Endometrial microvascular endothelial cells (primary cell): Measurements from ENCODE around the gene DPYD. TPM values are rescaled to one million over a fixed set of nuclear protein-coding genes. Genes with fewer than 3 reads are reported as not detected.

Source experiments
- in situ Hi-C: cut with HindIII; loops from 2 replicates; pipeline ENCODE4 v1.10.0; 2017; ENCODE audit warnings: low sequenced_read_pairs, low pct_unique_long_range_greater_than_20kb; ENCODE audit errors: inconsistent ontology term
- total RNA-seq: library from RNA; depleted of rRNA; stranded (reverse); fragments of >200 nt; gene quantifications from one replicate; pipeline ENCODE4 v1.2.3, GENCODE V29; 2015; ENCODE audit errors: inconsistent ontology term

DPYD gene
- total RNA-seq, 1 donor from 2014 or later, result 39.4 TPM

DNA sequence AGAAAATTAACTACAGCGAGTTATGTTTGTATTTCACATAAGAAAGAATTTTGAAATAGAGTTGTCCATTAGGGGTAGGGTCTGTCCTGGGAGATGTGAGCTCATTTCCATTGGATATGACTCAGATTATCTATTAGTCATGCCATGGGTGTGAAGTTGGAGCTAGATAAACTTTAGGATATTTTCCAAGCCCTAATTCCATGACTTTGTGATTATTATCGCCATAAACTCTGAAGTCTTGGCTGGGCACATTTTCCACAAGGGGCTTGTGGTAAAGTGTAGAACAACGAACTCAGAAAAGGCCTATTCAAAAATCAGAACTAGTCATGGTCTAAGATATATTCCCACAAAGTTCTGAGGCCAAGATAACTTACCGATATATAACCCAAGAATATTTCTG, 396.6 kb downstream of the DPYD start:
- in situ Hi-C loops, result no loop called here

GRCh38 chr1:97516588-97516987, 404.2 kb downstream of the DPYD start:
- in situ Hi-C loops, result no loop called here

DNA sequence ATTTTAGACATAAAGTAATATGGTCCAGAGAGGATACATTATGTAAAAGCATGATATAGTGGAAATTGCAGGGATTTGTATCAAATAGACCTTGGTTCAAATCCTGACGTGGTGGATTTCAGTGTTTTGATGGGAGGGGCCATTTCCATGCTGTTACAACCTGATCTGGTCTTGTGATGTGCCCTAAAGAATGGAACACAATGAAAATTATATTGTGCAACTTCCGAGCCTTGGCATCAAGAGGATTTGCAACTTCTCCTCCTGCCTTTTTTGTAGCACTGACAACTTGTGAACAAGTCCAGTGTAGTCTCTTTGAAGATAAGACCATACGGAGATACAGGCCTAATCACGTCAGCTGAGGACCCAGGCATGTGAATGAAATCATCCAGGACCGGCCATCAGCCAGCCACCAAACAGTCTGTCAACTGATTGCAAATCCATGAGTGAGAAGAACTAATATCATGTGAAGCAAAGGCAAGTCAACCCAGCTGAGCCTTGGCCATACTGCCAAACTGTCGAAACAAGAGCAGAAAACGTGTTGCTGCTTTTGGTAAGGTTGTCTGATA, 412.1 kb downstream of the DPYD start:
- in situ Hi-C loops, result no loop called here

DNA sequence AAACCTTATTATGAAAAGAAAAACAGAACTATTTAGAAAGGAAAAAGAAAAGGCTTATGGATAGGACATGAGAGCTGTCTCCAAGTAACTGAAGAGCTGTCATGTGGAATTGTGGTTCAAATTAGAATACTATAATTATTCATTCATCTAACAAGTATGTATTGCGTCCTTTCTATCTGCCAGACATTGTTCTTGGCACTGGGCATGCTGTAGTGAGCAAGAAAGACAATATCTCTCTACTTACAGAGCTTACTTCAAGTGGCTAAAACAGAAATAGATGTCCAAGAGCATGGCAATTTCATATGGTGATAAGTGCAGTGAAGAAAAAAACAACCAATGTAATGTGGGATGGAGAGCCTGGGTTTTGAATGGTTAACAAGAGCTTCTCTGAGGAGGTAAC, 413.0 kb downstream of the DPYD start:
- in situ Hi-C loops, result no loop called here

GRCh38 chr1:97506368-97506767, 414.5 kb downstream of the DPYD start:
- in situ Hi-C loops, result no loop called here

DNA sequence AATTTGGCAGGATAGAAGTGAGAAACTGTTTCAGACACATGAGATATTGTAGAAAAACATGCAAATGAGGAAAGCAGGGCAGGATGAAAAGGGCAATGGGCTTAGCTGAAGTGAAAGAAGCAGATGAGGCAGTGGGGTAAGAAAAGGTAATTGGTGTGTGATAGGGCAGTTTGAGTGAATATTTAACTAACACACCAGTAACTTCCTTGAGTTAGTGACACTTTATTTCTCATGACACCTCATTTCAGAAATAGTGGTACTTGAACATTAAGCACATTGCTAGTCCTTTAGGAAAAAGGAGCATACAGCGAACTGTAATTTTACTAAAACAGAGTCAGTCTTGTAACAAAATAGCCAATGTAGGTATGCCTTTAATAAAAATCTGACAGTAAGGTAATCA, 415.0 kb downstream of the DPYD start:
- in situ Hi-C loops, result no loop called here

- in situ Hi-C loops, result no loop called here
These were observed 415.5 kb downstream of the DPYD start for GRCh38 chr1:97505289-97505688.

DNA sequence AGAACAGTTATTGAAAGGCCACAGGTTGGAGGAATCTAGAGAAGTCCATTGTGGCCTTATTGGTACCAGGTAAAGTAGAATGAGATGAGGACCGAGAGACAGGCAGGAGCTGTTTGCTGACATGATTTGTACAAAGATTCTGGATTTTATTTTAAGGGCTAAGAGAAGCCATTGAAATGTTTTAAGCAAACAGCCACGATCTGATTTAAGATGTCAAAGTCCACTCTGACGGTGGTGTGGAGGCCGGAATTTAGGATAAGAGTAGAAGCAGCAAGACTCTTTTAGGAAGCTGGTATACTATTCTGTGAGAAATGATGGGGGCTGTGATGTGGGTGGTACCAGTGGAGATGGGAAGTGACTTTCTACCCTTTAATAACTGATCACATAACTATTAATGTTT, 418.5 kb downstream of the DPYD start:
- in situ Hi-C loops, result no loop called here

DNA sequence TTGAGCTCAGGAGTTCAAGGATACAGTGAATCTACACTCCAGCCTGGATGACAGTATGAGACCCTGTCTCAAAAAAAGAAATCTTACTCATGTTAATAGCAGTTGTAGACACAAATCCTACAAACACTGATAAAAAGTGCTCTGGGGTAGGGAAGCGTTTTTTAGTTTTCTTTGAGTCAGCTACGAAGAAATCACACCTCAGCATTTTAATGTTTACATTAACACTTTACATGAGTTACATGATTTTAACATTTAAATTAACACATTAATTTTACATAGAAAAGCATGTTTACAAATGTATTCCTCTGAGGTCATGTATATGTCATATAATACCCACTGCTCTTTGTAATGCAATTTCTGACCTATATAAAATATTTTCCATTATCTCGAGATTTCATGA, 419.2 kb downstream of the DPYD start:
- in situ Hi-C loops, result no loop called here

- in situ Hi-C loops, result no loop called here
These were observed 420.1 kb downstream of the DPYD start for GRCh38 chr1:97500760-97501159.

- in situ Hi-C loops, result no loop called here
These were observed 421.2 kb downstream of the DPYD start for GRCh38 chr1:97499667-97500066.

- in situ Hi-C loops, result no loop called here
These were observed 431.0 kb downstream of the DPYD start for GRCh38 chr1:97489834-97490233.

- in situ Hi-C loops, result no loop called here
These were observed 432.3 kb downstream of the DPYD start for GRCh38 chr1:97488530-97488929.

DNA sequence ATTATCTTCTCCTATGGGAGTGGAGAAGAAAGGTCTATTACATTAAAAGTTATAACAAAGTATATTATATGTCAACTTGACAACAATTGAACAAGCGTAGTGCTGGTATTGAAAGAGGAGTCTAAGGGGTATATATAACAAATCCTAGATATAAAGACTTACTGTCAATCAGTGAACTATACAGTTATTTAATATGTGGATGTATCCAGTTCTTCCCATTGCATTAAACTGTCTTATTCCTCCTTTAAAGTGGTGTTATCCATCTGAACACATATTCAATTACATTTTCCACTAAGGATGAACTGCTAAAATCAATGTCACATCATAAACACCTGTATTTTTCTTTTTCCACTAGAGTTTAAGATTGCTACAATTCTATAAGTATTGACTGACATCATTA, 438.8 kb downstream of the DPYD start:
- in situ Hi-C loops, result no loop called here

- in situ Hi-C loops, result no loop called here
These were observed 453.4 kb downstream of the DPYD start for GRCh38 chr1:97467445-97467844.

- in situ Hi-C loops, result no loop called here
These were observed 456.5 kb downstream of the DPYD start for GRCh38 chr1:97464305-97464704.

GRCh38 chr1:97461782-97462181, 459.1 kb downstream of the DPYD start:
- in situ Hi-C loops, result no loop called here

DNA sequence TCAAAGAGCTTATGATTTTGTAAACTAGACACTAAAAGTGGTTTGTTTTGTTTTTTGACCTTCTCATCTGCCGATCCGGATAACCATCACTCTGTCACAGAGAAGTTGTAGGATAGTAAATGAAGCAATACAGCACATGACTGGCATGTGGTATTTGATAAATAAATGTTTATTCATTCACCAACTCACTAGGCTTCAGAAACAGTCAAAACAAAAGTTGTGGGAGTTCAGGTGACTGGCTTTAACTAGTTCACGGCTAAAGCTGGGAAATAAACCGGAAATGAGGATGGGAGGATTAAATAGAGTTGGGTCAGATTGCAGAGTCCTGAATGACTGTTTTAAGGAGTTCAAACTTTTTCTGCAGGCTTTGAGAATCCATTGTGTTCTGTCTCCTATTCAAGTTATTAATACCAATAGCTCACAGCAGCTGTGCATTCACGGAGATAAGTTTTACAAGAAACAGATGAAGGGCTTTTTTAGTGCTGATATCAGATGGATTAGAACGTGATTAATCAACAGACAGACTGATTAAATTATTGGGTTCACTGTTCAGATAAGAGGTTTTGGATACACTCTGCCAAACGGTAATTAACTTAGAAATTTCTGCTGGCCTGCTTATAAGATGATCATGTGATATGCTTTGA, 463.3 kb downstream of the DPYD start:
- in situ Hi-C loops, result no loop called here

DNA sequence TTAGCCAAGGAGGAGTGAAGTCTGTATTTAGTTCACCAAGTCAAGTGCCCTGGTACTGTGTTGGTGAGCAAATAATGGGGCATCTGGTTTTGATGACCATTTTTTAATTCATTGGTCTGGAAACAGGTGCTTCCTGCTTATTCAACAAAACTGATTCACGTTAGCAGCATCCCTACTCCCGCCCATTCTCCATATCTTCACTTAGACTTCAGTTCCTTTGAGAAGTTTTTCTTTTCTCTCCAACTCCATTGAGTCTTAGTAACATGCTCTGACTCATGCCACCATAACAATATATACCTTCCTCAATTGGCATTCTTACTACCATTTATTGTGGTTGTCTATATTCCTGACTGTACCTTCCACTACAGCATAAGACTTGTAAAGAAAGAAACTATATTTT, 468.9 kb downstream of the DPYD start:
- in situ Hi-C loops, result no loop called here

- in situ Hi-C loops, result no loop called here
These were observed 469.6 kb downstream of the DPYD start for GRCh38 chr1:97451046-97451826.
